ENCODE measurements around the gene SNX20. TPM values are rescaled to one million over a fixed set of nuclear protein-coding genes. Genes with fewer than 3 reads are reported as not detected.

The SNX20 gene
- total and polyA plus RNA-seq, 2 of the 13 experiments (the other 11 are each of a cell fraction or from before 2014, with no cell fraction given) = not detected

DNA sequence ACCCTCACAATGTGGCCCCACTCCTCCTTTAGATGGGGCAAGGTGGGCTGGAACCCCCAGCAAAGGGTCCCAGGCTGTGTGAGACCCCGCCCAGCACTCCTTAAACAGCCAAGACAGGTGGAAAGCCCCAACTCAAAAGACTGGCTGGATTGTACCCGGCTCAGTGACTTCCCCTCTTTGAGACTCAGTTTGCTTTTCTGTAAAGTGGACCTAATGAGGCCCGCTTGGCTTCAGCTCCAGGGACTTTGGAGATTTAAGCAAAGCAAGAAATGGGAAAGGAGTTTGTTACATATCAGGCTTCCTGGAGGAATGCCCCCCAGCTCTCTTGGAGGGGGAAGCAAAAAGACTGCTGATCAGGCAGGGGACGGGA lies 39.3 kb downstream of the SNX20 start:
- POLR2A ChIA-PET = interaction anchor here (1.1 to 1.2 kb wide), 2 partner anchors 12 kb away, joined by 3 to 4 read pairs; no protein-coding TSS in a partner anchor
- Histone ChIP-seq H3K9me3 (ENCODE audit: low read length) (no peaks in the 10 kb centered on the region), H4K20me1 (ENCODE audit: insufficient read depth, low read length) (peaks cover 10% of the 10 kb centered on the region; the same call in 1 of the 2 replicates), H3K4me3 (replicated peaks in 1 of 3; ENCODE audit: insufficient read depth in 1 of 3, low read depth in 2 of 3, low read length in 3 of 3) (no peak overlapping the region), H3K27me3 (ENCODE audit: control insufficient read depth in 1 of 2, insufficient read depth in 2 of 2, low read length in 2 of 2) (no peaks in the 10 kb centered on the region), H2AFZ (ENCODE audit: low read length) (no peak overlapping the region), H3K36me3 (replicated peaks in 1 of 2; ENCODE audit: control insufficient read depth in 1 of 2, insufficient read depth in 2 of 2, low read length in 2 of 2) (no peaks in the 10 kb centered on the region), H3K4me1 (ENCODE audit: insufficient read depth, low read length) (peaks cover 15% of the 10 kb centered on the region), H3K27ac (ENCODE audit: extremely low read length, insufficient read depth, low read length) (no peak overlapping the region), H3K79me2 (ENCODE audit: insufficient read depth, low read length) (no peaks in the 10 kb centered on the region), H3K4me2 (ENCODE audit: low read depth, low read length) (no peak overlapping the region), H3K9ac (ENCODE audit: insufficient read depth, low read depth, low read length) (no peak overlapping the region)
- CTCF ChIA-PET (ENCODE audit: low intra/inter-chr PET ratio, low total read pairs) = no interaction called here
- DNase-seq (ENCODE audit: low spot score) (no peak), ATAC-seq (no peak), FAIRE-seq (no peak)
- 96% methylated on average over 3 of the region's 4 CpGs for WGBS (ENCODE audit: low lambda C conversion rate)
- in situ Hi-C loops (cut with HindIII; ENCODE audit: extremely low pct_ligation_motif_present, low pct_unique_long_range_greater_than_20kb) = no loop called here
- intact Hi-C loops (cut with micrococcal nuclease; ENCODE audit: unreplicated experiment) = no loop called here
- BruUV-seq (replicated peaks) = no TSS peak
- no peak for TF ChIP-seq SIX4 (CRISPR knock-in tag; IDR thresholded peaks at IDR 0.05)
- no peak for TF ChIP-seq U2AF1 (optimal IDR thresholded peaks at IDR 0.05; ENCODE audit: low read depth, low read length)
- no peak for TF ChIP-seq ZNF207 (IDR thresholded peaks at IDR 0.05; ENCODE audit: borderline replicate concordance)
- no peak for TF ChIP-seq ZKSCAN8 (CRISPR knock-in tag; IDR thresholded peaks at IDR 0.05; ENCODE audit: borderline replicate concordance)
- no peak for TF ChIP-seq HMGA1 (CRISPR knock-in tag; conservative IDR thresholded peaks at IDR 0.05)
- peak; percentile 81 for TF ChIP-seq ZNF629 (CRISPR knock-in tag; conservative IDR thresholded peaks at IDR 0.05)
- no peak for TF ChIP-seq MXD4 (CRISPR knock-in tag; IDR thresholded peaks at IDR 0.05)
- TF ChIP-seq, protein P1, sequence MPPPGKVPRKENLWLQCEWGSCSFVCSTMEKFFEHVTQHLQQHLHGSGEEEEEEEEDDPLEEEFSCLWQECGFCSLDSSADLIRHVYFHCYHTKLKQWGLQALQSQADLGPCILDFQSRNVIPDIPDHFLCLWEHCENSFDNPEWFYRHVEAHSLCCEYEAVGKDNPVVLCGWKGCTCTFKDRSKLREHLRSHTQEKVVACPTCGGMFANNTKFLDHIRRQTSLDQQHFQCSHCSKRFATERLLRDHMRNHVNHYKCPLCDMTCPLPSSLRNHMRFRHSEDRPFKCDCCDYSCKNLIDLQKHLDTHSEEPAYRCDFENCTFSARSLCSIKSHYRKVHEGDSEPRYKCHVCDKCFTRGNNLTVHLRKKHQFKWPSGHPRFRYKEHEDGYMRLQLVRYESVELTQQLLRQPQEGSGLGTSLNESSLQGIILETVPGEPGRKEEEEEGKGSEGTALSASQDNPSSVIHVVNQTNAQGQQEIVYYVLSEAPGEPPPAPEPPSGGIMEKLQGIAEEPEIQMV (CRISPR knock-in tag; IDR thresholded peaks at IDR 0.05; ENCODE audit: low read depth) = no peak
- TF ChIP-seq ZNF570 (CRISPR knock-in tag; IDR thresholded peaks at IDR 0.05; ENCODE audit: borderline replicate concordance) = no peak
- TF ChIP-seq, protein P2, sequence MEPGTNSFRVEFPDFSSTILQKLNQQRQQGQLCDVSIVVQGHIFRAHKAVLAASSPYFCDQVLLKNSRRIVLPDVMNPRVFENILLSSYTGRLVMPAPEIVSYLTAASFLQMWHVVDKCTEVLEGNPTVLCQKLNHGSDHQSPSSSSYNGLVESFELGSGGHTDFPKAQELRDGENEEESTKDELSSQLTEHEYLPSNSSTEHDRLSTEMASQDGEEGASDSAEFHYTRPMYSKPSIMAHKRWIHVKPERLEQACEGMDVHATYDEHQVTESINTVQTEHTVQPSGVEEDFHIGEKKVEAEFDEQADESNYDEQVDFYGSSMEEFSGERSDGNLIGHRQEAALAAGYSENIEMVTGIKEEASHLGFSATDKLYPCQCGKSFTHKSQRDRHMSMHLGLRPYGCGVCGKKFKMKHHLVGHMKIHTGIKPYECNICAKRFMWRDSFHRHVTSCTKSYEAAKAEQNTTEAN (CRISPR knock-in tag; conservative IDR thresholded peaks at IDR 0.05) = no peak
- TF ChIP-seq, protein P3, sequence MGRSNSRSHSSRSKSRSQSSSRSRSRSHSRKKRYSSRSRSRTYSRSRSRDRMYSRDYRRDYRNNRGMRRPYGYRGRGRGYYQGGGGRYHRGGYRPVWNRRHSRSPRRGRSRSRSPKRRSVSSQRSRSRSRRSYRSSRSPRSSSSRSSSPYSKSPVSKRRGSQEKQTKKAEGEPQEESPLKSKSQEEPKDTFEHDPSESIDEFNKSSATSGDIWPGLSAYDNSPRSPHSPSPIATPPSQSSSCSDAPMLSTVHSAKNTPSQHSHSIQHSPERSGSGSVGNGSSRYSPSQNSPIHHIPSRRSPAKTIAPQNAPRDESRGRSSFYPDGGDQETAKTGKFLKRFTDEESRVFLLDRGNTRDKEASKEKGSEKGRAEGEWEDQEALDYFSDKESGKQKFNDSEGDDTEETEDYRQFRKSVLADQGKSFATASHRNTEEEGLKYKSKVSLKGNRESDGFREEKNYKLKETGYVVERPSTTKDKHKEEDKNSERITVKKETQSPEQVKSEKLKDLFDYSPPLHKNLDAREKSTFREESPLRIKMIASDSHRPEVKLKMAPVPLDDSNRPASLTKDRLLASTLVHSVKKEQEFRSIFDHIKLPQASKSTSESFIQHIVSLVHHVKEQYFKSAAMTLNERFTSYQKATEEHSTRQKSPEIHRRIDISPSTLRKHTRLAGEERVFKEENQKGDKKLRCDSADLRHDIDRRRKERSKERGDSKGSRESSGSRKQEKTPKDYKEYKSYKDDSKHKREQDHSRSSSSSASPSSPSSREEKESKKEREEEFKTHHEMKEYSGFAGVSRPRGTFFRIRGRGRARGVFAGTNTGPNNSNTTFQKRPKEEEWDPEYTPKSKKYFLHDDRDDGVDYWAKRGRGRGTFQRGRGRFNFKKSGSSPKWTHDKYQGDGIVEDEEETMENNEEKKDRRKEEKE (IDR thresholded peaks at IDR 0.05) = no peak
- TF ChIP-seq DNMT1 (CRISPR knock-in tag; IDR thresholded peaks at IDR 0.05) = no peak
- no peak for TF ChIP-seq HOXD1 (CRISPR knock-in tag; IDR thresholded peaks at IDR 0.05)
- TF ChIP-seq, protein P4, sequence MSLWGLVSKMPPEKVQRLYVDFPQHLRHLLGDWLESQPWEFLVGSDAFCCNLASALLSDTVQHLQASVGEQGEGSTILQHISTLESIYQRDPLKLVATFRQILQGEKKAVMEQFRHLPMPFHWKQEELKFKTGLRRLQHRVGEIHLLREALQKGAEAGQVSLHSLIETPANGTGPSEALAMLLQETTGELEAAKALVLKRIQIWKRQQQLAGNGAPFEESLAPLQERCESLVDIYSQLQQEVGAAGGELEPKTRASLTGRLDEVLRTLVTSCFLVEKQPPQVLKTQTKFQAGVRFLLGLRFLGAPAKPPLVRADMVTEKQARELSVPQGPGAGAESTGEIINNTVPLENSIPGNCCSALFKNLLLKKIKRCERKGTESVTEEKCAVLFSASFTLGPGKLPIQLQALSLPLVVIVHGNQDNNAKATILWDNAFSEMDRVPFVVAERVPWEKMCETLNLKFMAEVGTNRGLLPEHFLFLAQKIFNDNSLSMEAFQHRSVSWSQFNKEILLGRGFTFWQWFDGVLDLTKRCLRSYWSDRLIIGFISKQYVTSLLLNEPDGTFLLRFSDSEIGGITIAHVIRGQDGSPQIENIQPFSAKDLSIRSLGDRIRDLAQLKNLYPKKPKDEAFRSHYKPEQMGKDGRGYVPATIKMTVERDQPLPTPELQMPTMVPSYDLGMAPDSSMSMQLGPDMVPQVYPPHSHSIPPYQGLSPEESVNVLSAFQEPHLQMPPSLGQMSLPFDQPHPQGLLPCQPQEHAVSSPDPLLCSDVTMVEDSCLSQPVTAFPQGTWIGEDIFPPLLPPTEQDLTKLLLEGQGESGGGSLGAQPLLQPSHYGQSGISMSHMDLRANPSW (CRISPR knock-in tag; IDR thresholded peaks at IDR 0.05; ENCODE audit: borderline replicate concordance) = no peak
- TF ChIP-seq MAFK (conservative IDR thresholded peaks at IDR 0.05 in 1 of 2, IDR thresholded peaks at IDR 0.05 in 1 of 2; ENCODE audit: low read length in 2 of 2) = no peak

Data from HepG2 (cell line).